H1 (cell line): ENCODE results near the gene THOC6. TPM values are rescaled to one million over a fixed set of nuclear protein-coding genes. Genes with fewer than 3 reads are reported as not detected.

Experiments used
- CHD2 ChIP-seq: IDR thresholded peaks from 2 replicates; pipeline ENCODE4 v1.6.1; 2012; ENCODE audit warnings: low read length, improper control_type of control experiment
- EGR1 ChIP-seq: IDR thresholded peaks from 2 replicates; pipeline ENCODE4 v1.6.1; 2011; ENCODE audit warnings: low read depth, low read length, borderline replicate concordance
- EP300 ChIP-seq, 2 experiments: IDR thresholded peaks; 1 replicate in 1 of 2; 2 replicates in 1 of 2; pipeline ENCODE4 v1.6.1; 2011 to 2012; ENCODE audit warnings: low read depth in 2 of 2, low read length in 2 of 2, mild to moderate bottlenecking in 2 of 2, borderline replicate concordance in 1 of 2, inconsistent platforms in 1 of 2, moderate library complexity in 1 of 2
- PHF8 ChIP-seq: fragments of 200-600 bp; sonication (generic); conservative IDR thresholded peaks from 2 replicates; pipeline ENCODE4 v1.7.1; 2012; ENCODE audit warnings: low read depth, mild to moderate bottlenecking, inconsistent platforms, low read length, moderate library complexity
- SIX5 ChIP-seq: IDR thresholded peaks from 2 replicates; pipeline ENCODE4 v1.6.1; 2011; ENCODE audit warnings: mild to moderate bottlenecking, low read depth, low read length
- SUZ12 ChIP-seq: fragments of 200-600 bp; sonication (generic); IDR thresholded peaks from 2 replicates; pipeline ENCODE4 v1.6.1; 2012; ENCODE audit warnings: mild to moderate bottlenecking, inconsistent platforms, low read length, moderate library complexity, mixed read lengths
- polyA plus RNA-seq, 7 experiments: library from polyadenylated mRNA; depleted of rRNA in 3 of 7; stranded (reverse) in 5 of 7; unstranded in 2 of 7; fragments of >200 nt in 5 of 7; fragments of 200-250 nt in 2 of 7; gene quantifications; 1 replicate in 5 of 7; 2 replicates in 1 of 7; 4 replicates in 1 of 7; pipeline versions ENCODE4 v1.2.1 to v1.2.3, GENCODE V29; 2011 to 2013; ENCODE audit warnings: missing spikeins in 2 of 7, mixed read lengths in 2 of 7
- total RNA-seq: library from RNA; stranded (reverse); fragmentation: NEBNext Ultra II Directional; extraction: Animal tissue kit (Norgen Biotek cat#: 25700); gene quantifications from 2 replicates; pipeline ENCODE4 v1.2.1, GENCODE V29; 2021
- TF ChIP-seq, protein P1 (sequence below): IDR thresholded peaks from 2 replicates; pipeline ENCODE4 v1.6.1; 2011; ENCODE audit warnings: low read length, improper control_type of control experiment

THOC6 gene
- total and polyA plus RNA-seq, 2 of the 8 experiments (the other 6 are each of a cell fraction or from before 2014, with no cell fraction given), result 78.5 to 111 TPM

DNA sequence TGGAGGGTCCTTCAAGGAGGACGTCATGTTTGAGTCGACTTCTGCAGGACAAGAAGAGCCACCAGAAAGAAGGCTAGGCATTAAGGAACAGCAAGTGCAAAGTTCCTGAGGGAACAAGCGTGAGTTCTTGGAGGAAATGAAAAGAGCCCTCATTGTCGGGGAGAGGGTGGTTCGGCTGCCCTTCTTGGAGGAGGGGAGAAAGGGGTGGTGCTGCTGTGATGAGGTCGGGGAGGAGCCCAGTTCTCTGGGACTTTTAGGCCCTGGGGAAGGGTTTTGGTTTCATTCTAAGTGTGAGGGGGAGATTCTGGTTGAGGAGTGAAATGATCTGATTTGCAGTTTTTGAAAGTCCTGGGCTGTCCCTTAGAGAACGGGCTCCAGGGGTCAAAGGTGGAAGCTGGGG lies 8.8 kb downstream of the THOC6 start (continued):
- TF ChIP-seq EGR1 (no peak), CHD2 (no peak), SUZ12 (no peak), PHF8 (no peak), SIX5 (no peak), EP300 (IDR thresholded peaks at IDR 0.05; ENCODE audit: borderline replicate concordance in 1 of 2, low read depth in 2 of 2, low read length in 2 of 2) (no peak)
- TF ChIP-seq, protein P1, sequence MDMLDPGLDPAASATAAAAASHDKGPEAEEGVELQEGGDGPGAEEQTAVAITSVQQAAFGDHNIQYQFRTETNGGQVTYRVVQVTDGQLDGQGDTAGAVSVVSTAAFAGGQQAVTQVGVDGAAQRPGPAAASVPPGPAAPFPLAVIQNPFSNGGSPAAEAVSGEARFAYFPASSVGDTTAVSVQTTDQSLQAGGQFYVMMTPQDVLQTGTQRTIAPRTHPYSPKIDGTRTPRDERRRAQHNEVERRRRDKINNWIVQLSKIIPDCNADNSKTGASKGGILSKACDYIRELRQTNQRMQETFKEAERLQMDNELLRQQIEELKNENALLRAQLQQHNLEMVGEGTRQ, result no peak
